HepG2 (cell line): Measurements from ENCODE around the gene SDE2. TPM values are rescaled to one million over a fixed set of nuclear protein-coding genes. Genes with fewer than 3 reads are reported as not detected.
A peak's percentile ranks its signal among the peaks of the same experiment; 100 is the strongest.

Experiments
- ATAC-seq: fragments of 200-7000 bp; cut with Tn5 transposase; 3 replicates; pipeline ENCODE4 v1.9.1; 2020; ENCODE audit warnings: mild to moderate bottlenecking, moderate library complexity
- Bru-seq: library from RNA; stranded (reverse); fragments of 400-500 nt; gene quantifications from one replicate; lab custom pipeline; 2021; lab: Mats Ljungman, UMichigan
- BruChase-seq, 2 experiments: library from RNA; stranded (reverse); fragments of 400-500 nt; gene quantifications; one replicate each; lab custom pipeline; 2021; lab: Mats Ljungman, UMichigan
- BruUV-seq: library from RNA; stranded (reverse); fragments of 400-500 nt; replicated peaks from 2 replicates; lab custom pipeline; 2021; lab: Mats Ljungman, UMichigan
- CTCF ChIA-PET: fragments of 300-600 bp; formaldehyde crosslinking; extraction: SDS; loops from one replicate; lab custom pipeline; 2021; ENCODE audit warnings: low total read pairs, inconsistent platforms, low intra/inter-chr PET ratio; lab: Yijun Ruan, JAX
- POLR2A ChIA-PET: fragments of 350-600 bp; sonication (Branson Sonifier 250); formaldehyde crosslinking; loops from one replicate; lab custom pipeline; 2020; ENCODE audit warnings: antibody characterized with exemption, inconsistent platforms; lab: Yijun Ruan, JAX
- DNase-seq: peaks from one replicate; pipeline ENCODE4 v3.0.0-alpha.2; 2015; ENCODE audit warnings: low spot score
- FAIRE-seq: peaks from 3 replicates; lab custom pipeline; 2011; peaks lifted over from hg19 to GRCh38; lab: Jason Lieb, UNC
- H2AFZ ChIP-seq: one replicate; pipeline ENCODE4 v1.6.1; 2011; ENCODE audit warnings: low read length, inconsistent platforms
- H3K27ac ChIP-seq: fragments of 300-600 bp; 3 replicates; pipeline ENCODE4 v1.8.0; 2011; ENCODE audit warnings: mixed run types, mild to moderate bottlenecking, mixed read lengths, low read length, inconsistent platforms; ENCODE audit not compliant: insufficient read depth; ENCODE audit errors: extremely low read length
- H3K27me3 ChIP-seq, 2 experiments: fragments of 200-600 bp in 1 of 2; 2 replicates in 1 of 2; 3 replicates in 1 of 2; pipeline versions ENCODE4 v1.6.0 to v1.8.0; 2011; ENCODE audit warnings: low read length in 2 of 2, mild to moderate bottlenecking in 2 of 2, moderate library complexity in 2 of 2, inconsistent platforms in 1 of 2; ENCODE audit not compliant: insufficient read depth in 2 of 2, control insufficient read depth in 1 of 2
- H3K36me3 ChIP-seq, 2 experiments: fragments of 200-600 bp in 1 of 2; replicated peaks in 1 of 2; 2 replicates in 1 of 2; 3 replicates in 1 of 2; pipeline versions ENCODE4 v1.5.1 to v1.8.0; 2011; ENCODE audit warnings: low read length in 2 of 2, inconsistent platforms in 1 of 2; ENCODE audit not compliant: insufficient read depth in 2 of 2, control insufficient read depth in 1 of 2
- H3K4me1 ChIP-seq: 2 replicates; pipeline ENCODE4 v1.5.1; 2012; ENCODE audit warnings: low read length, inconsistent platforms; ENCODE audit not compliant: insufficient read depth
- H3K4me2 ChIP-seq: 2 replicates; pipeline ENCODE4 v1.6.0; 2011; ENCODE audit warnings: low read depth, low read length, inconsistent platforms
- H3K4me3 ChIP-seq, 3 experiments: fragments of 200-600 bp in 1 of 3; sonication (generic), shearing (Covaris generic) in 1 of 3; replicated peaks in 1 of 3; 2 replicates each; pipeline ENCODE4 v1.5.1; 2011 to 2016; ENCODE audit warnings: low read length in 3 of 3, inconsistent platforms in 2 of 3, low read depth in 2 of 3, mild to moderate bottlenecking in 2 of 3, control low read depth in 1 of 3, mixed read lengths in 1 of 3; ENCODE audit not compliant: insufficient read depth in 1 of 3
- H3K79me2 ChIP-seq: one replicate; pipeline ENCODE4 v1.6.1; 2011; ENCODE audit warnings: low read length, inconsistent platforms; ENCODE audit not compliant: insufficient read depth
- H3K9ac ChIP-seq: 2 replicates; pipeline ENCODE4 v1.6.0; 2011; ENCODE audit warnings: mild to moderate bottlenecking, low read depth, low read length, inconsistent platforms; ENCODE audit not compliant: insufficient read depth
- H3K9me3 ChIP-seq: 2 replicates; pipeline ENCODE4 v1.5.1; 2012; ENCODE audit warnings: mild to moderate bottlenecking, low read length
- H4K20me1 ChIP-seq: 2 replicates; pipeline ENCODE4 v1.6.0; 2011; ENCODE audit warnings: inconsistent platforms, mild to moderate bottlenecking, low read length, moderate library complexity; ENCODE audit not compliant: insufficient read depth
- ATF7 ChIP-seq, 2 experiments: fragments of 450-650 bp in 1 of 2; sonication (generic) in 1 of 2; formaldehyde crosslinking in 1 of 2; IDR thresholded peaks; 2 replicates each; pipeline versions ENCODE4 v1.4.0 to v1.6.1; 2016 to 2020; ENCODE audit warnings: antibody characterized with exemption in 1 of 2, mild to moderate bottlenecking in 1 of 2, missing genetic modification reagents in 1 of 2
- CC2D1A ChIP-seq: sonication (generic); formaldehyde crosslinking; IDR thresholded peaks from 2 replicates; pipeline ENCODE4 v1.8.1; 2023; ENCODE audit warnings: mild to moderate bottlenecking, missing genetic modification reagents
- GTF2F1 ChIP-seq: fragments of 150-350 bp; IDR thresholded peaks from 2 replicates; pipeline ENCODE4 v1.6.1; 2014; ENCODE audit warnings: low read length
- ISL2 ChIP-seq: sonication (generic); formaldehyde crosslinking; IDR thresholded peaks from 2 replicates; pipeline ENCODE4 v1.5.0; 2020; ENCODE audit warnings: missing genetic modification reagents
- MAFF ChIP-seq: IDR thresholded peaks from 2 replicates; pipeline ENCODE4 v1.6.1; 2011; ENCODE audit warnings: low read depth, low read length, improper control_type of control experiment
- SP4 ChIP-seq: sonication (generic); formaldehyde crosslinking; IDR thresholded peaks from 2 replicates; pipeline ENCODE4 v1.8.1; 2023; ENCODE audit warnings: mild to moderate bottlenecking, missing genetic modification reagents
- ZFP90 ChIP-seq: sonication (generic); formaldehyde crosslinking; IDR thresholded peaks from 2 replicates; pipeline ENCODE4 v1.8.0; 2022; ENCODE audit warnings: missing genetic modification reagents, mild to moderate bottlenecking, inconsistent platforms, borderline replicate concordance
- ZNF431 ChIP-seq: sonication (generic); formaldehyde crosslinking; IDR thresholded peaks from 2 replicates; pipeline ENCODE4 v1.9.0; 2022; ENCODE audit warnings: missing genetic modification reagents, low read depth, mild to moderate bottlenecking, borderline replicate concordance
- ZNF577 ChIP-seq: sonication (generic); formaldehyde crosslinking; IDR thresholded peaks from 2 replicates; pipeline ENCODE4 v1.4.0; 2020; ENCODE audit warnings: mild to moderate bottlenecking, low read depth, missing genetic modification reagents, borderline replicate concordance
- ZNF782 ChIP-seq: sonication (generic); formaldehyde crosslinking; IDR thresholded peaks from 2 replicates; pipeline ENCODE4 v1.4.0; 2020; ENCODE audit warnings: missing genetic modification reagents, mild to moderate bottlenecking, borderline replicate concordance
- ZNF788 ChIP-seq: sonication (generic); formaldehyde crosslinking; IDR thresholded peaks from 2 replicates; pipeline ENCODE4 v1.5.0; 2020; ENCODE audit warnings: mild to moderate bottlenecking, missing genetic modification reagents, borderline replicate concordance
- ZNF879 ChIP-seq: sonication (generic); formaldehyde crosslinking; IDR thresholded peaks from 2 replicates; pipeline ENCODE4 v1.8.1; 2023; ENCODE audit warnings: missing genetic modification reagents
- WGBS: methylation state at CpG from one replicate; pipeline ENCODE4 v1.1.6; 2017; ENCODE audit warnings: low lambda C conversion rate; 5-methylcytosine and 5-hydroxymethylcytosine counted together
- in situ Hi-C: cut with HindIII; loops from 2 replicates; pipeline ENCODE4 v1.10.0; 2017; ENCODE audit warnings: low pct_unique_long_range_greater_than_20kb; ENCODE audit not compliant: extremely low pct_ligation_motif_present
- intact Hi-C: fragments of 100-400 bp; cut with micrococcal nuclease; formaldehyde crosslinking; loops from one replicate; pipeline ENCODE4 v1.10.0; 2022; ENCODE audit not compliant: unreplicated experiment
- long read RNA-seq, 2 experiments: library from RNA in 1 of 2; library from polyadenylated mRNA in 1 of 2; stranded (forward) in 1 of 2; unstranded in 1 of 2; transcript quantifications; one replicate each; pipeline ENCODE4 v2.0.0, GENCODE V29; 2019 to 2022
- polyA minus RNA-seq, 3 experiments: library from RNA; depleted of rRNA, polyadenylated mRNA; stranded (reverse); fragments of >200 nt; gene quantifications; 2 replicates each; pipeline ENCODE4 v1.2.3, GENCODE V29; 2011; ENCODE audit warnings: low replicate concordance in 1 of 3
- polyA plus RNA-seq, 8 experiments: library from polyadenylated mRNA; depleted of rRNA in 3 of 8; stranded (reverse) in 7 of 8; unstranded in 1 of 8; fragments of >200 nt; fragmentation: Illumina TruSeq in 4 of 8; extraction: Trizol in 4 of 8; gene quantifications; 2 replicates each; pipeline versions ENCODE4 v1.2.1 to v1.2.3, GENCODE V29; 2011 to 2016; ENCODE audit warnings: low read depth in 4 of 8, missing spikeins in 1 of 8, mixed read lengths in 1 of 8; ENCODE audit not compliant: insufficient read depth in 1 of 8
- total RNA-seq, 5 experiments: library from RNA; depleted of rRNA; stranded (reverse); fragments of >200 nt; fragmentation: Illumina TruSeq; extraction: Trizol; gene quantifications; 2 replicates each; pipeline ENCODE4 v1.2.3, GENCODE V29; 2016; ENCODE audit warnings: low read depth in 1 of 5
- TF ChIP-seq, protein P1 (sequence below): sonication (generic); formaldehyde crosslinking; IDR thresholded peaks from 2 replicates; pipeline ENCODE4 v1.4.0; 2020; ENCODE audit warnings: mild to moderate bottlenecking, missing genetic modification reagents
- TF ChIP-seq, protein P2 (sequence below): sonication (generic); formaldehyde crosslinking; IDR thresholded peaks from 2 replicates; pipeline ENCODE4 v1.4.0; 2020; ENCODE audit warnings: missing genetic modification reagents

SDE2 gene
- total RNA-seq (2016; rRNA removed; fragmentation: Illumina TruSeq; extraction: Trizol) (19.6 and 24.7 TPM in 2 replicates), polyA plus RNA-seq (2011; rRNA removed) (9.3 and 10.8 TPM in 2 replicates), polyA minus RNA-seq (2011; rRNA and poly(A)+ RNA removed; ENCODE audit: low replicate concordance) (6.0 and 7.8 TPM in 2 replicates), Bru-seq, nascent RNA (percentile 87 among the genes with signal in this experiment), BruChase-seq, experiment 1, labeled RNA remaining after a 6-hour chase (percentile 90 among the genes with signal in this experiment), BruChase-seq, experiment 2, labeled RNA remaining after a 2-hour chase (percentile 95 among the genes with signal in this experiment)
- total RNA-seq (2016; cell fraction: cytosol; rRNA removed; fragmentation: Illumina TruSeq; extraction: Trizol; ENCODE audit: low read depth): 2.0 and 2.4 TPM in 2 replicates
- 19.8 and 25.8 TPM in 2 replicates for total RNA-seq (2016; cell fraction: insoluble cytoplasmic fraction; rRNA removed; fragmentation: Illumina TruSeq; extraction: Trizol)
- total RNA-seq (2016; cell fraction: membrane; rRNA removed; fragmentation: Illumina TruSeq; extraction: Trizol): 5.6 and 6.8 TPM in 2 replicates
- 11.3 and 13.2 TPM in 2 replicates for total RNA-seq (2016; cell fraction: nucleus; rRNA removed; fragmentation: Illumina TruSeq; extraction: Trizol)
- polyA plus RNA-seq (2011; cell fraction: cytosol; rRNA removed): 6.6 and 10.2 TPM in 2 replicates
- 4.4 and 5.5 TPM in 2 replicates for polyA plus RNA-seq (2011; cell fraction: nucleus; rRNA removed)
- polyA plus RNA-seq (2012): 5.1 and 6.9 TPM in 2 replicates
- polyA plus RNA-seq (2016; cell fraction: cytosol; fragmentation: Illumina TruSeq; extraction: Trizol; ENCODE audit: low read depth): 0.27 and 0.31 TPM in 2 replicates
- polyA plus RNA-seq (2016; cell fraction: insoluble cytoplasmic fraction; fragmentation: Illumina TruSeq; extraction: Trizol; ENCODE audit: low read depth): 19.9 and 21.1 TPM in 2 replicates
- 1.2 and 1.5 TPM in 2 replicates for polyA plus RNA-seq (2016; cell fraction: membrane; fragmentation: Illumina TruSeq; extraction: Trizol; ENCODE audit: low read depth)
- 13.3 and 14.1 TPM in 2 replicates for polyA plus RNA-seq (2016; cell fraction: nucleus; fragmentation: Illumina TruSeq; extraction: Trizol; ENCODE audit: insufficient read depth, low read depth)
- 12.2 and 13.0 TPM in 2 replicates for polyA minus RNA-seq (2011; cell fraction: cytosol; rRNA and poly(A)+ RNA removed)
- polyA minus RNA-seq (2011; cell fraction: nucleus; rRNA and poly(A)+ RNA removed): 14.9 and 16.3 TPM in 2 replicates
- long read RNA-seq, experiment 1, partial matches to known transcripts: 3 of 6 reads
- long read RNA-seq, experiment 1, other reads (novel, unspliced or antisense): 0 of 6 reads
- long read RNA-seq, experiment 2, partial matches to known transcripts: 1 of 9 reads
- long read RNA-seq, experiment 2, other reads (novel, unspliced or antisense): 6 of 9 reads

DNA sequence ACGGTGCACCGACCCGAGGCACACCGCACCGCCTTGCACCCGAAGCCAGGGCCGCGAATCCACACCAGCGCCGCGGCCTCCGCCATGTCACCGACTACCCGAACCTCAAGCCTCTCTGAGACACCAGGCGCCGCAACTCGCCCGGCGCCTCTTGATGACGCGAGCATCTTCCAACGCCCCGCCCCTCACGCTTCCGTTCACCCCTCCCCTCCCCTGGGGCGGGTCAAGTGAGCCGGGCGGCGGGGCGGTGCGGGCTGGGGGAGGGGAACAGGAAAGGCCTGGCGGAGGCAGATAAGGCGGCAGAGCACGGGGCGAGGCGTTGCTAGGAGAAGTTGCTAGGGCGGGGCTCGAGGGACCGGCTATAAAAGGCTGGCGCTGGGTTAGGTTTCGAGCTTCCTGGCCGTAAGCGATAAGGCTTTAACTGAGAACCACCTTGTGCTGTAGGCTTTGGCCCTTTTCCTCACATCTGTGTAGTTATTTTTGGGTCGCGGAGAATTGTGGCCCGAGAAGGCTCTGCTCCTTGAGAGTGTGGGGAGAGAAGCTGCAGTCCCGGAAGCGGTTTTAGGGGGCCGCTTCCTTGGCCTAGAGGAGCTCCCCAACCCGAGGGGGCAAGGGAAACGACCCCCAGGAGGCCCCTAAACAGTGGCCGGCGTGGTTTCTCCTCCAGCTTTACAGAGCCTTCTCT is at the start of gene SDE2:
SDE2 (minus strand) TSS at position 117 of the 685 bp plus-strand sequence; CDS start at position 86, 31 bp downstream.
- Histone ChIP-seq H3K4me2 (peak within 1 kb of the TSS; percentile 94), H3K79me2 (peaks cover 48% of the 10 kb centered on the region), H3K4me1 (peaks cover 66% of the 10 kb centered on the region), H3K27me3 (no peaks in the 10 kb centered on the region; a peak in 1 of 5 replicates), H3K9ac (peak within 1 kb of the TSS; percentile 95), H3K4me3 (peak within 1 kb of the TSS; percentile 74 to 88 (median 86)), H3K9me3 (no peaks in the 10 kb centered on the region), H4K20me1 (peaks cover 7% of the 10 kb centered on the region; the same call in 1 of the 2 replicates), H2AFZ (no peak within 1 kb of the TSS), H3K36me3 (peaks cover 1 to 11% of the 10 kb centered on the region in 2 experiments; a peak in 3 of 5 replicates), H3K27ac (peak within 1 kb of the TSS; percentile 76)
- intact Hi-C loops: loop anchor here (2.0 kb wide), 1 partner anchor 63 kb away; the partner anchor contains the start of gene H3-3A
- ATAC-seq (peak; percentile 93), FAIRE-seq (peak; percentile 53), DNase-seq (peak; percentile 95)
- in situ Hi-C loops: no loop called here
- ChIA-PET POLR2A (interaction anchor here (0.6 to 2.0 kb wide), 19 partner anchors 12 to 560 kb away, joined by 3 to 45 read pairs (median 3); partner anchors contain the start of genes H3-3A, LIN9, PYCR2 and SRP9), CTCF (no interaction called here)
- no TSS peak for BruUV-seq
- 5% methylated on average over 11 of the region's 53 CpGs for WGBS
- TF ChIP-seq ISL2 (CRISPR knock-in tag) (no peak), ZFP90 (CRISPR knock-in tag) (no peak), ZNF879 (0 out of 2 replicates have a peak, but pooled peaks have one; percentile 39), ZNF431 (CRISPR knock-in tag) (no peak), ATF7 (IDR thresholded peaks at IDR 0.05) (no peak), ATF7 (CRISPR knock-in tag; IDR thresholded peaks at IDR 0.05) (no peak), GTF2F1 (0 out of 2 replicates have a peak, but pooled peaks have one; percentile 45), ZNF577 (CRISPR knock-in tag) (no peak), MAFF (no peak), ZNF782 (CRISPR knock-in tag) (no peak), ZNF788 (CRISPR knock-in tag) (peak; percentile 49; the same call in 1 of the 2 replicates), CC2D1A (CRISPR knock-in tag) (no peak), SP4 (CRISPR knock-in tag) (peak; percentile 92)
- TF ChIP-seq, protein P1, sequence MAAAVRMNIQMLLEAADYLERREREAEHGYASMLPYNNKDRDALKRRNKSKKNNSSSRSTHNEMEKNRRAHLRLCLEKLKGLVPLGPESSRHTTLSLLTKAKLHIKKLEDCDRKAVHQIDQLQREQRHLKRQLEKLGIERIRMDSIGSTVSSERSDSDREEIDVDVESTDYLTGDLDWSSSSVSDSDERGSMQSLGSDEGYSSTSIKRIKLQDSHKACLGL: no peak; the same call in 1 of the 2 replicates
- TF ChIP-seq, protein P2, sequence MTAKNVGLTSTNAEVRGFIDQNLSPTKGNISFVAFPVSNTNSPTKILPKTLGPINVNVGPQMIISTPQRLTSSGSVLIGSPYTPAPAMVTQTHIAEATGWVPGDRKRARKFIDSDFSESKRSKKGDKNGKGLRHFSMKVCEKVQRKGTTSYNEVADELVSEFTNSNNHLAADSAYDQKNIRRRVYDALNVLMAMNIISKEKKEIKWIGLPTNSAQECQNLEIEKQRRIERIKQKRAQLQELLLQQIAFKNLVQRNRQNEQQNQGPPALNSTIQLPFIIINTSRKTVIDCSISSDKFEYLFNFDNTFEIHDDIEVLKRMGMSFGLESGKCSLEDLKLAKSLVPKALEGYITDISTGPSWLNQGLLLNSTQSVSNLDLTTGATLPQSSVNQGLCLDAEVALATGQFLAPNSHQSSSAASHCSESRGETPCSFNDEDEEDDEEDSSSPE (CRISPR knock-in tag): peak; percentile 65
